HG02973 (cell line): ENCODE measurements around the gene PDS5B.
"Not testable (repeated sequence)": the region's sequence is repeated elsewhere in the genome, so short reads cannot be mapped to it uniquely, and the experiment has no call there.

Experiments used
- ATAC-seq: cut with Tn5 transposase; IDR thresholded peaks from one replicate; pipeline ENCODE4 v1.9.1; 2021; ENCODE audit warnings: moderate library complexity; ENCODE audit not compliant: unreplicated experiment

PDS5B gene, protein sequence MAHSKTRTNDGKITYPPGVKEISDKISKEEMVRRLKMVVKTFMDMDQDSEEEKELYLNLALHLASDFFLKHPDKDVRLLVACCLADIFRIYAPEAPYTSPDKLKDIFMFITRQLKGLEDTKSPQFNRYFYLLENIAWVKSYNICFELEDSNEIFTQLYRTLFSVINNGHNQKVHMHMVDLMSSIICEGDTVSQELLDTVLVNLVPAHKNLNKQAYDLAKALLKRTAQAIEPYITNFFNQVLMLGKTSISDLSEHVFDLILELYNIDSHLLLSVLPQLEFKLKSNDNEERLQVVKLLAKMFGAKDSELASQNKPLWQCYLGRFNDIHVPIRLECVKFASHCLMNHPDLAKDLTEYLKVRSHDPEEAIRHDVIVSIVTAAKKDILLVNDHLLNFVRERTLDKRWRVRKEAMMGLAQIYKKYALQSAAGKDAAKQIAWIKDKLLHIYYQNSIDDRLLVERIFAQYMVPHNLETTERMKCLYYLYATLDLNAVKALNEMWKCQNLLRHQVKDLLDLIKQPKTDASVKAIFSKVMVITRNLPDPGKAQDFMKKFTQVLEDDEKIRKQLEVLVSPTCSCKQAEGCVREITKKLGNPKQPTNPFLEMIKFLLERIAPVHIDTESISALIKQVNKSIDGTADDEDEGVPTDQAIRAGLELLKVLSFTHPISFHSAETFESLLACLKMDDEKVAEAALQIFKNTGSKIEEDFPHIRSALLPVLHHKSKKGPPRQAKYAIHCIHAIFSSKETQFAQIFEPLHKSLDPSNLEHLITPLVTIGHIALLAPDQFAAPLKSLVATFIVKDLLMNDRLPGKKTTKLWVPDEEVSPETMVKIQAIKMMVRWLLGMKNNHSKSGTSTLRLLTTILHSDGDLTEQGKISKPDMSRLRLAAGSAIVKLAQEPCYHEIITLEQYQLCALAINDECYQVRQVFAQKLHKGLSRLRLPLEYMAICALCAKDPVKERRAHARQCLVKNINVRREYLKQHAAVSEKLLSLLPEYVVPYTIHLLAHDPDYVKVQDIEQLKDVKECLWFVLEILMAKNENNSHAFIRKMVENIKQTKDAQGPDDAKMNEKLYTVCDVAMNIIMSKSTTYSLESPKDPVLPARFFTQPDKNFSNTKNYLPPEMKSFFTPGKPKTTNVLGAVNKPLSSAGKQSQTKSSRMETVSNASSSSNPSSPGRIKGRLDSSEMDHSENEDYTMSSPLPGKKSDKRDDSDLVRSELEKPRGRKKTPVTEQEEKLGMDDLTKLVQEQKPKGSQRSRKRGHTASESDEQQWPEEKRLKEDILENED (N-terminal part only)

DNA sequence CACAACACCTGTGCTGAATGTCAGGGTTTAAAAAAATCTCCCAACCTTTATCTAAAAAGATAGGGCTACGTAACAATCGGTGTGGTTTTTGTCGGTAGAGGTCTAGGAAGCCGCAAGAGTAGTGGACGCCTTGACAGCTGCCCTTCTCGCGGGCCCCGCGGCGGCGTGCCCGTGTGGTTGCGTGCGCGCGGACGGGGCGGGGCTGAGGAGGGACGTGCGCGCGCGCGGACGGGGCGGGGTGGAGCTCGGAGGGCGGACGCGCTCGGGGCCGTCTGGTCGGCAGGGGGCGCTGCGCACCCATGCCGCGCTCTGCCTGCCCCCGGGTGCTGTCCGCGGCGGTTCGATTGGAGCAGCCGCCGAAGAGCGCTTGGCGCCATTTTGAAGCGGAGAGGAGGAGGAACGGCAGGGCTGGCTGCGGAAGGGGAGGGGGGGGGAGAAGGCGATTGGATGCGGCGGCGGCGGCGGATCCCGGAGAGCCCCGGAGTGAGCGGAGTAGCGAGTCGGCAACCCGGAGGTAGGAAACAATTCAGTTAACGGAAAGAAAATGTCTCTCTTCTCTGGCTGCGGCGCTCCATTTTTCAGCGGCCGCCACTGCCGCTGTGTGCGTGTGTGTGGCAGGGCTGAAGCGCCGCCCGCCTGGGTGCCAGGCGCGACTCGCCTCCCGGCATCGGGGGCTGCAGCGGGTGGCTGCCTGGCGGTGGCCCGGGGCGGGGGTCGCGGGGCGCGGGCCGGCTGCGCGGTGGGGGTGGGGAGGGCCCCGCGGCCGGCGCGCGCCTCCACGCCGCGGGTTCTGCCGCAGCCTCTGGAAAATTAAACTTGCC lies at the start of gene PDS5B:
Gene PDS5B, plus strand, starts transcription at position 373 of the 821 bp plus-strand sequence. CDS start 62,321 bp downstream, outside the sequence.
- ATAC-seq: peak; percentile 69

- ATAC-seq: no peak
Measured at GRCh38 chr13:32537580-32538142, 48.6 kb upstream of the PDS5B start.

- ATAC-seq: peak; percentile 80
Measured at GRCh38 chr13:32538143-32538620, 48.1 kb upstream of the PDS5B start.

GRCh38 chr13:32538621-32539246 lies 47.5 kb upstream of the PDS5B start, which contains the start of gene N4BP2L2:
TSS of gene N4BP2L2 (minus strand) at chr13:32538795. CDS start at chr13:32537027, 1,768 bp downstream.
- ATAC-seq: peak; percentile 94

DNA sequence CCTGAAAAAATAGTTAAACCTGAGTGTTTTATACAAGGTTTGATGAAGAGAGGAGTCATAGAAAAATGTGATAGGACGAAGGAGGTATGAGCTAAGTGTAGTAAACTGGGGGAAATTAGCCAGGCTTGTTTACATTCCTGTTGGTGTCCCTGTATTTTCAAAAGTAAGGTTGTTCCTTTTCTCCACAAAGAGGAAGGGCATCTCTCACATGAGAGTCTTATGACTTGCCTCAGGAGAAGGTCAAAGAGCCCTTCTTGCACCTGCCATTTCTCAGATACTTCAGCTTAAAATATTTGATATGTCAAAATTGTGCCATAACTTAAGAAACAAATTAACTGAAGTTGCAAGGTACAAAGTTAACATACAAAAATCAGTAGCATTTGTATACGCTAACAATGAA lies 44.0 kb upstream of the PDS5B start:
- no peak for ATAC-seq

- no peak for ATAC-seq
Measured at GRCh38 chr13:32545083-32545482, 41.2 kb upstream of the PDS5B start.

DNA sequence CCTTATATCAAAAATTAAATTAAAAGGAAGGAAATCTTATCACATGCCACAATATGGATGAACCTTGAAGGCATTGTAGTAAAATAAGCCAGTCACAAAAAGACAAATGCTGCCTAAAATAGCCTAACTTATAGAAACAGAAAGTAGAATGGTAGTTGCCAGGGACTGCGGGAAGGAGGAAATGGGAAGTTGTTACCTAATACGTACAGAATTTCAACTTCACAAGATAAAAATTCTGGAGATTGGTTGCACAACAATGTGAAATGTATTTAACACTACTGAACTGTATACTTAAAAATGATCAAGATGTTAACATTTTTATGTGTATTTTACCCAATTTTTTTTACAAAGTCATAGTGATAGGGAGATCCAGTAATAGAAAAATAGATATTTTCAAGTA lies 37.4 kb upstream of the PDS5B start:
- no peak for ATAC-seq

DNA sequence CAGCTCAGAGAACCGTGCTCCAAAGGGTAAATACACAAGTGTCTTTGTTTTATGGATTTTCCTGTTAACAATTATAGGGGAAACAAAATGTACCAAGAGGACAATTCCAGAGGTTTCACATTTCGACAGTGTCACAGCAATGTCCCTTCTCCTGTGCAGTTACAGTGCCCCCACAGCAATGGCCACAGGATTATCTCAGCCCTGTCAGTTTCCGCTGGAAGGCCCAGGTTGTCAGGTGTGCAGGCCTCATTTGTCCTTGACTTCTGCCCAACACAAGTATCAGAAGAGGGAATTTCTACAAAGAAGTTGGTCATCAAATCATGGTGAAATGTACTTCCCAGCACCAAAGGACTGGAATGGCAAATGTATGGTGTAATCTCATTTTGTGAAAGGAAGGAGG lies 36.5 kb upstream of the PDS5B start:
- no peak for ATAC-seq

DNA sequence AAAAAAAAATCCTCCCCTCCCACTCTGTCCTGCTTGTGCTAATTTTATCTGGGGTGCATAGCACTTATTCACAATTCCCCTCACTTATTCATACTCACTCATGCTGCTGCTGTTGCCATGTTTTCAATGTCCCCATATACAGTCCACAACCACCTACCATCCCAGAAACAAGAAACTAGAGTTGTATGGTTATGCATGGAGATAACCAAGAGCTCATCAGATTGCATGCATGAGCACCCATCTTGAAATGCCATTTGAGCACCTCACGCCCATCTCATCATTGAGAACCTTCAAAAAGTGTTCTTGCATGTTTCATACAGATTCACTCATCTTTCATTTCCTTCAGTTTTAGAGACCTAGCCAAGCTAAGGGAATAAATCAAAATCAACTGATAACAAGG lies 32.5 kb upstream of the PDS5B start:
- ATAC-seq: no peak

- ATAC-seq: no peak
Measured at GRCh38 chr13:32555613-32556012, 30.6 kb upstream of the PDS5B start.

- not testable (repeated sequence) for ATAC-seq
Measured at GRCh38 chr13:32560842-32561241, 25.4 kb upstream of the PDS5B start.

GRCh38 chr13:32575687-32576086 lies 10.6 kb upstream of the PDS5B start:
- ATAC-seq: not testable (repeated sequence)

GRCh38 chr13:32577032-32577431 lies 9.2 kb upstream of the PDS5B start:
- no peak for ATAC-seq

GRCh38 chr13:32581177-32581786 lies 5.0 kb upstream of the PDS5B start:
- no peak for ATAC-seq

DNA sequence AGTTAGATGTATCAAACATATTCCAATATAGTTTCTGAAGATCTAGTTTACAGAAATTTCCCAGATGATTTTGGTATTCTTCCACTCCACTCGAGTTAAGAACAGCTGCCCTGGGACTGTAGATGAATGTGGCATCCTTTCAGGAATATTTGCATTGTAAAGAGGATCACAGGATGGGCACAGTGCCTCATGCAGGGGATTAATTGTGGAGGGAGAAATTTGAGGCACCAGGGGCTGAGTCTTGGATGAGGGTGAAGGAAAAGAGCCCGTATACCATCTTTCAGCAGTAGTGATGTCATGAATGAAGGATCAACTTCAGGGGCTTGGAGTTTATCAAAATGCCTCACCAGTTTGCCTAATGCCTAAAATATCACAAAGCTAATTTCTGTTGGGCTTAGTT lies 4.0 kb upstream of the PDS5B start:
- no peak for ATAC-seq

GRCh38 chr13:32582991-32583390 lies 3.3 kb upstream of the PDS5B start:
- no peak for ATAC-seq

DNA sequence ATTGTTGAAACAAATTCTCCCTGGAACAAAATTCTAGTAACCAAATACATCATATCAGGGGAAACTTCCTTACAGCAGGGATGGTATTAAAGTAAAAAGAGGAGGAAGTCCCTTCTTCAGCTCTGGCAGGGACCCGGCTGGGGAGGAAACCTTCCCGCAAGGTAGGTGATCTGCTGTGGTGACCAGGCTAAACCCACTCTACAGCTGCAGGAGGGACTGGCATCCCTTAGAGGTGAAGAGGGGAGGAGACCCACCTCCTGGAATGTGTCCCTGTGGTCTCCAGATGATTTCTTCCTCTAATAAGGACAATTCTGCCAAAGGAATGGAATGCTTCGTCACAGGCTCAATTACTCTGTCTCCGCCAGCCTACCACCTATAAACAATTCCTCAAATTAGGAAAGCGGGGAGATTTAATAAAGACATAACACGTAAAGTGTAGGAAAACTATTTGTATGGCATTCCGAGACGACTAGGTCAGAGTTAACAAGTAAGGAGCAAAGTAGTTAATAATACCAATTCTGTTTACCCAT lies 637 bp upstream of the PDS5B start:
- ATAC-seq: no peak

DNA sequence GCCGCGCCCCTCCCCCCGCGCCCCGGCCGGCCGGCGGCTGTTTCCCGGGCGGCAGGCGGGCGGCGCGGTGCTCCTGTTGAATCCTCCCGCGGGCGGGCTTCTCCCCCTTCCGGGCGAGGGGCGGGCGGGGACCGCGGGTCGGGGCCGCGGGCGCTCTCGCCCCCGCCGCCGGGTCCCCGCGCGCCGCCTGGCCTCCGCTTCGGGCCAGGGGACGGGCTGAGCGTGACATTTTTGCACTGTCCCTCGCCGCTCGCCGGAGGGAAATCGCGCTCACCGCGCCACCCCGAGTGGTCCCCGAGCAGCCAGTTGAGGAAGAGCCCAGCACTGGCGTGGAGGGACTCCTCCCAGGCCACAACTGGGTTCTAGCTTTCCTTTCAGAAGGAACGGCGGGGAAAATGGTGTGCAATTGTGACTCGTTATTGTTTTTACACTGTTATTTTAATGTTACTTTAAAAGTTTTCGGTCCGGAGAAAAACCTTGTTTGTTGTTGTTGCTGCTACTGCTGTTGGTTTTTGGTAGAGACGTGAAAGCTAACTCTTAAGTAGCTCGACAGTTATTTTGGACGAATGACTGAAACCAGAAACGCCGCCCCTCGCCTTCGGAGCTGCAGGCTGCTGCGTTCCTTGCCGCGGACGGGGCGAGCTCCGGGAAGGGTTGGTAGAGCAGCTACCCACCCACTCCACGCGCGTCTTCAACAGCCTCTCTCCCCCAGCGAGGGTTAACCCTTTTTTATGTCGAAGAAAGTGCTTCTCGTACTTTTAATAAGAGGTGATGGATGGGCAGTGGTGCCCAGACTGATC lies 959 bp downstream of the PDS5B start:
- peak; percentile 31 for ATAC-seq
